ENCODE measurements around the gene A1CF.
"Not testable (repeated sequence)": the region's sequence is repeated elsewhere in the genome, so short reads cannot be mapped to it uniquely, and the experiment has no call there.

A1CF gene

GRCh38 chr10:50782017-50782416 is 103.4 kb downstream of the A1CF start:
- DNase-seq = not testable (repeated sequence)

GRCh38 chr10:50780036-50780435 is 105.4 kb downstream of the A1CF start:
- DNase-seq = not testable (repeated sequence)

GRCh38 chr10:50774868-50775267 is 110.6 kb downstream of the A1CF start:
- DNase-seq = not testable (repeated sequence)

- not testable (repeated sequence) for DNase-seq
Measured at GRCh38 chr10:50772042-50772441, 113.4 kb downstream of the A1CF start.

- DNase-seq = not testable (repeated sequence)
Measured at GRCh38 chr10:50766774-50767513, 118.5 kb downstream of the A1CF start.

Data from NCI-H2171 treated with DMSO at 0.1 percent for 48 hours (cell line).